Stimulated activated CD8-positive, alpha-beta memory T cell treated with anti-CD3 and anti-CD28 coated beads, Interleukin-4, amount 100 ng/mL, for 1 hour (primary cell): ENCODE data around the gene MXD3.
"Not testable (repeated sequence)": the region's sequence is repeated elsewhere in the genome, so short reads cannot be mapped to it uniquely, and the experiment has no call there.

Experiments used
- DNase-seq, 2 donors: peaks; one replicate each; pipeline ENCODE4 v3.0.0-alpha.2; 2020; ENCODE audit warnings: low read depth in 2 of 2, low spot score in 1 of 2

MXD3 gene, protein sequence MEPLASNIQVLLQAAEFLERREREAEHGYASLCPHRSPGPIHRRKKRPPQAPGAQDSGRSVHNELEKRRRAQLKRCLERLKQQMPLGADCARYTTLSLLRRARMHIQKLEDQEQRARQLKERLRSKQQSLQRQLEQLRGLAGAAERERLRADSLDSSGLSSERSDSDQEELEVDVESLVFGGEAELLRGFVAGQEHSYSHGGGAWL

DNA sequence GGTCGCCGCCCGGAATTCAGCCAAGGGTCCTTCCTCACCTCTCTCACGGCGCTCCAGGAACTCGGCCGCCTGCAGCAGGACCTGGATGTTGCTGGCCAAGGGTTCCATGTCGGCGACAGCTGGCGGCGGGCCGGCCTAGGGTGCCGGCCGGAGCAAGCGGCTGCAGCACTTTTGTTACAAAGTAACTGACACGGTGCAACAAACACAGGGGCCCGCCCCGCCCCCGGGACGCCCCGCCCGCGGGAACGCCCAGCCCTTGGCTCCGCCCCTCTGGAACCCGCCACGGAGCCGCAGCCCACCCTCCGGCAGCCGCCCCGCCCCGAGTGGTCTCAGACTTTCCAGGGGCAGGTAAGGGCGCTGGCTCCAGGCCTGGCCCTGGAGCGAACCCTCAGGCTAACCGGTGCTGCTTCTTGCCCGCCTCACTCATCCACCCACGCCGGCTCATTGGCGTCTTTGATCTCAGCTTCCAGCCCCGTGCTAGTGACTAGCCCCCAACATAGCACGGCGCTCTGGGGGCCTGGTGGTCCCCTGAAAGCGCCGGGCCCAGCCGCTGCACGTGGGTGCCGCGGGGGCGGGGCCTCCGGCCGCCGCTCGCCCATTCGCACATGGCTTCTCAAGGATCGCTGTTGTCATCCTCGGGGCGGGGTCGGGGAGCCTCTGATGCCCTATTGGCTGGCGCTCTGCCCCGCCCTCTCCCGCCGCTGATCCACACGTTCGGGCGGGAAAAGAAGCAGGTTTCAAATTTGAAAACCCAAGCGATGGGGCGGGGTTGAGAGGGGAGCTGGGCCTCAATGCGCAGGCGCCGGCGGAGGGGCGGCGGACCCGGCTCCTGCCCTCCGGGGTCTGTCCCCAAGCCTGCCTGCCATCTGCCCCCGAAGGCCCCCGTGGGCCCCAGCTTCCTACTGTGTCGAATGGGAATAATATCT lies at the start of gene MXD3:
MXD3 (minus strand) TSS at position 176 of the 926 bp plus-strand sequence; CDS start at position 108, 68 bp downstream.
- peak; percentile 81 to 86 for DNase-seq

DNA sequence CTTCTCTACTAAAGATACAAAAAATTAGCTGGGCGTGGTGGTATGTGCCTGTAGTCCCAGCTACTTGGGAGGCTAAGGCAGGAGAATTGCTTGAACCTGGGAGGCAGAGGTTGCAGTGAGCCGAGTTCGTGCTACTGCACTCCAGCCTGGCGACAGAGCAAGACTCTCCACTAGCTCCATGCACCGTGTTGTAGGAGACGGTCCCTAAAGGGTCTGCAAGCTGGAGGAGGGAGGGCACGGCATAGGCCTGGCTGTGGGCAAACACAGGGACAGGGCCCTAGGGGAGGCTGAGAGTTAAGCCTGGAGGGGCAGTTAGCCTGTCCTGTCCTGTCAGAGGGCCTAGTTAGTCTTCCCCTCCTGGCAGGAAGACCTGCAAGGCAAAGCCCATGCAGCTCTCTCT lies 49.0 kb upstream of the MXD3 start:
- not testable (repeated sequence) for DNase-seq

DNA sequence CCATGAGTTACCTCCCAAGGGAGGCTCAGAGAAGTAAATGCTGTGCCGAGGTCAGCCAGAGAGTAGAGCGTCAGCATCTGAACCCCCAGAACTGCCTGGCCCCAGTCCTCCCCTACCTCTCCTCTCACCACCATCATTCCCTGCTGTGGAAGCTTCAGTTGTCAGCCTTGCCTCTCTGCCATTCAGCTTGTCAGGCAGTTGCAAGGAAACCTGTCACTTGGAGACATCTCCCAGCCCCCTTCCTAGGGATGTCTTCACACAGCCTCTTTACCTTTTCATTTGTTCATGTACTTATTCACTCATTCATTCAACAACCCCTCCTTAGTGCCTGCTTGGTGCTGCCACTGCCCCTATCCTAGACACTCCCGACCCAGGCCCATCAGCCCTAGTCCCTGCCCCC lies 48.2 kb upstream of the MXD3 start:
- DNase-seq = no peak

DNA sequence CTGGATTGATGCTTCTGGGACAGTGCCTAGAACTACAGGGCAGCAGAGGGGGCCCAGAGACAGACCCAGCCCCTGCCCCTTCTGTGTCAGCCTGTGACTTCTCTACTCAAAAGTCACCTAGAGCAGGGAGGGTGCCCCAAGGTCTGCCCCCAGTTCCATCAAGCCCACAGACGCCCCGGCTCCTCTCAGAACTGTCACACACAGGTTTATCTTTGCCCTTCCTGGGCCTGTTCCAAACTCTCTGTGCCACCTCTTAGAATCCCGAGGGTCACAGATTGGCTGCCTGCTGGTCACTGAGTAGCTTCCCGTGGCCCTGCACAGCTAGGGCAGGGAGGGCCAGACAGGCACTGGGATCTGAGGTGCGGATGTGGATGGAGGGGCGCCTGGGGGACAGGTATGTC lies 47.8 kb upstream of the MXD3 start:
- DNase-seq = no peak

DNA sequence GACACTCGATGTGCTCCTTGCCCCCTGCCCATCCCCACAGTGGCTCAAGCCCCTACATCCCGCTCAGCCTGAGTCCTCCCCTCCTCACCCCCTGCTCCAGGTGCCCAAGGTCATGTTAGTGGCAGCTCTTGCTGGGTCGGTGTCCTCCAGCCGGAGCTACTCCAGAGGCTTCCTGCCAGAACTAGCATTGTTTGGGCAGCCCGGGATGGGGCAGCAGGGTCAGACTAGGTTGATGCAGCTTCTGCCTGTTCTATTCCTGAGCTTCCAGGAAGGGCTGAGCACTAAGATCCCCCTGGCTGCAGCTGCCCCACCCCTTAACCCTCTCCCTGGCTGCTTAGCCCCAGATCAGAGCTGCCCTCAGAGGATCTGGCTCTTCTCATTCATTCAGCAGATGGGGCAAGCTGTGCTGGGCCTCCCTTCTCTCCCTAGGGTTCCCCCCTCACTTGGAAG lies 46.7 kb upstream of the MXD3 start:
- no peak for DNase-seq

DNA sequence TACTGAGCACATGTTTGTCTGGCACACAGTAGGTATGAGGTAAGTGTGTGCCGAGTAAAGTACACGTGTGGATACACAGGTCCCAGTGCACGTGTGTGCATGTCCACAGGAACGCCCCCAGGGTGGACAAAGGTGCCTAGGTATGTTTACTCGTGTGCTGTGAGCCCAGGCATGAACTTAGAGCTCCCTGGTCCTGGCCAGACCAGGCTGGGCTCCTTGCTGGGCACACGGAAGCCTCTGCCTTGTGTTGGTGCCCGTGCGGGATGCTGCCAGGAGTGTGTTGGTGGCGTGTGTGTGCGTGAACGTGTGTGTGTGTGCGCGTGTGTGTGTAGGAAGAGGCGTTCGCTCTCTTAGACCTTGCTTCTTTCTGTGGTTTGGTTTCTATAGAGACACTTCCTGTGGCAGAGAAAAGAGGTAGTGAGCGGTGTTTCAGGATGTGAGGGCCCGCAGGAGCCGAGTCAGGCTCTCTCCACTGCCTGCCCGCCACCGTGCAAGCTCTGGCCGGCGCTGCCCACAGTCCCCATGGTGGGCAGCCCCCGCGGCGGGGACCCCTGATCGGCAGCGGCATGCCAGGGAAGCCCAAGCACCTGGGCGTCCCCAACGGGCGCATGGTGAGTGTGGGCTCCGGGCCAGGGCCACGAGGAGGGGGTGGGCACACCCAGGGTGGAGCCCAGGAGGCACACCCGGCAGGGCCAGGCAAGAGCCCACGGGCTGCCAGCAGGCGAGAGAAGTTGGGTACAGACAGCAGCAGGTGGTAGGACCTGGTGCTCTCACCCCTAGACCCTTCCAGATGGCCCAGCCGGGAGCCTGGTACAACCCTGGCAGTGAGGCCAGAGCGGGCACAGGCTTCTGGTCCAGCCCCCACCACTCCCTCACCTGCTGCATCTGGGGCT lies 46.0 kb upstream of the MXD3 start, which contains the start of gene RGS14:
RGS14 (plus strand) TSS at position 466 of the 893 bp plus-strand sequence; CDS start at position 567, 101 bp downstream.
- DNase-seq = peak in 1 of 2 donors; percentile 30

DNA sequence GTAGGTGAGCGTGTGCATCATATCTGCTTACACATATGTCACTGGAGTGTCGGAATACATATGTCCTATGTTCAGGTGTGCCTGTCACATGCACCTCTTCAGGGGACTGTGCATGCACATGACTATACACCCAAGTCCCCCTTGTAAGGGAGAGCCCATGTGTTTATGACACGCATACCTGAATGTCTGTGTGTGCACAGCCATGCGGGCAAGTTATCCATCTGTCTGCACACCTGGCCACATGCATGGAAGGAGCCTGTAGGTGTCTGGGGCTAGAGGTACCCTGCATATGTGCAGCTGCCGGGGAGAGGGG lies 45.4 kb upstream of the MXD3 start:
- no peak for DNase-seq

DNA sequence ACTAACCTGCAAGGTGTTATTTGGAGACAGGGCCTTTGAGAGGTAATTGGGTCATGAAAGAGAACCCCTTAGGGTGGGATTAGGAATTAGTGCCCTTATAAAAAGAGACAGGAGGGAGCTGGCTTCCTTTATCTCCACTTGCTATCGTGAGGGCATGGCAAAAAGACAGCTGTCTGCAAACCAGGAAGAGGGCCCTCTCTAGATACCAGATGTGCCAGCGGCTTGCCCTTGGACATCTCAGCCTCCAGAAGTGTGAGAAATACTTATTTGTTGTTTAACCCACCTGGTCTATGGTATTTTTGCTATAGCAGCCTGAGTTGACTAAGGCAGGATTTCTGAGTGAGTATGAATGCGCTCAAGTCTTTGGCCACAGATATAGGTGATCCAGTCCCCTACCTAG lies 45.0 kb upstream of the MXD3 start:
- no peak for DNase-seq

DNA sequence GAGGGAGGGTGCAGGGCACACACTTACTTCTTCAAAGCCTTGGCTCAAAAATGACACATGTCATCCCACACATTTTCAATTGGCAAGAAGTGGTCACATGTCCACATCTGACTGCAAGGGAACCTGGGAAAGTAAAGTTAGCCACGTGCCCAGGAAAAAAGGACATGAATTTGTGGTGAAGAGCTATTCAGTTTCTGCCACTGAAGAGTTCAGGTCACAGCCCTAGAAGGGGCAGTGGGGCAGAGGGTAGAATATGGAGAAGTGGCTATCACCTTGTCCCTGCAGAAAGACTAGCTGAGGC lies 44.1 kb upstream of the MXD3 start:
- DNase-seq = no peak

DNA sequence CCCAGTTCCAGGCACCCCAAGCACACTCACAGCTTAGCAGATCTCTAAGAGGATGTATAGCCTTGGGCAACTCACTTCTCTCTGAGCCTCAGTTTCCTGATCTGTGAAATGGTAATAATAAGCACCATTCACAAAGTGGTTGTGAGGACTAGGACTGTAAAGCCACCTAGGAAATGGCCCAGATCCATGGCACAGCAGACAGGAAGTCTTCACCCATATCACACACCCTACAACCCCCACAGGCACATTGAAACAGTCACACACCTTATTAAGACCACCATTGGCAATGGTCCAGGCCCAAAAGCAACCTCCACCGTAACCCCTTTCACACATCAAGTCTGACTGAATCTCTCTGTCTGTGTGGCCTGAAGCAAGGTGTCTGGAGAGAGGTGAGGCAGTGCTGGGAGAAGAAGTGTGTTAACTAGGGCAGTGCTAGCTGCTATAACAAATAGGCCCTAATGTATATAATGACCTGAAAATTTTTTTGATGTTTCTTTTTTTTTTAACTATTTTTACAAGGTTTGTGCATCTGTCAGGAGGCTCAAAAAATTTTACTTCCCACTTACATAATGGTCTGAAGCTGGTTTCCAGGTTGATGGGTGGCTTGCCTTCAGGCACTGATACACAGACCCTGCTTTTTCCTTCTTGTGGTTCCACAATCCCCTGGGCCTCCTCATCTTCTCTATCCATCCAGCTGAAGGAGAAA lies 43.6 kb upstream of the MXD3 start:
- no peak for DNase-seq

DNA sequence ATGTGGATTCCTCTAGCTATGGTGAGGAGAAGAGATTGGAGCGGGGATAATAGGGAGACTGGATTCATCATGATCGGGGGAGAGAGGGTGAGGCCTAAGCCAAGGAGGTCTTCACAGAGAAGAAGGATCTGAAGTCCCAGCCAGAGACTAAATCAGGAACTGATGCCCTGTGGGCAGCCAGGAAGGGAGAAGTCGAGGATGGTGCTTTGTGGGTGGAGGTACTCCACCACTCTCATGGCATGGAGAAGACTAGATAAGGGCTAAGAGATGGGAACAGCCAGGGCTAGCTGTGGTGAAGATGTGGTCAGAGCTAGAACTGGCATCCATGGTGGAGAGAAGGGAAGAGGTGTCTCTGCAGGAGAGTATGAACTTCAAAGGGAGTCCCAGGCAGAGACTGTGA lies 43.0 kb upstream of the MXD3 start:
- DNase-seq = no peak

DNA sequence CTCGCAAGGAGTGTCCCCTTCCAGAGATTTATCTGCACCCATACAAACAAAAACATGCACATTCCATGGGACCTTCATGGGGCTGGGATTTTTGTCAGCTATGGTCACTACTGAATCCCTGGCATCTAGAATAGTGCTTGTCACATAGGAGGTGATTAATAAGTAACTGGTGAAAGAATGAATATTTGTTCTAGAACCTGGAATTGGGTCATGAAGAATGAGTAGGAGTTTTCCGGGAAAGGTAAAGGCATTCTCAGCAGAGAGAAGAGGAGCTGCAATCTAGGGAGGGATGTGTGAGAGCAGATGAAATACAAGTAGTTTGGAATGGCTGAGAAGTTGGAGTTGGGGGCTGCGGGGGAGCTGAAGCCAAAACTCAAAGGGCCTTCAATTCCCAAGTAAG lies 42.6 kb upstream of the MXD3 start:
- no peak for DNase-seq

DNA sequence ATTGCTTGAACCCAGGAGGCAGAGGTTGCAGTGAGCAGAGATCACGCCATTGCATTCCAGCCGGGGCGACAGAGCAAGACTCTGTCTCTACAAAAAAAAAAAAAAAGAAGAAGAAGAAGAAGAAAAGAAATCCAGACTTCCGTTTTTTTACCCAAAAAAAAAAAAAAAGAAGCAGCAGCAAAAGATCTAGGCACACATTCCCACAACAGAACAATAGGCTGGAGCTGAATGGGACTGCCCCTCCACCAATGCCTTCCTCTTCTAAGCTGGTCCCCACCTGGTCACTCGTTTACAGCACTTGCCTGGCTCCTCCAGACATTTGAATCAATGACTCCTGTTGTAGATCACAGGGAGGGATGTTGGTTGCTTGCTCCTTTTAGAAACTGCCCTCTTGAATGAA lies 41.4 kb upstream of the MXD3 start:
- no peak for DNase-seq

DNA sequence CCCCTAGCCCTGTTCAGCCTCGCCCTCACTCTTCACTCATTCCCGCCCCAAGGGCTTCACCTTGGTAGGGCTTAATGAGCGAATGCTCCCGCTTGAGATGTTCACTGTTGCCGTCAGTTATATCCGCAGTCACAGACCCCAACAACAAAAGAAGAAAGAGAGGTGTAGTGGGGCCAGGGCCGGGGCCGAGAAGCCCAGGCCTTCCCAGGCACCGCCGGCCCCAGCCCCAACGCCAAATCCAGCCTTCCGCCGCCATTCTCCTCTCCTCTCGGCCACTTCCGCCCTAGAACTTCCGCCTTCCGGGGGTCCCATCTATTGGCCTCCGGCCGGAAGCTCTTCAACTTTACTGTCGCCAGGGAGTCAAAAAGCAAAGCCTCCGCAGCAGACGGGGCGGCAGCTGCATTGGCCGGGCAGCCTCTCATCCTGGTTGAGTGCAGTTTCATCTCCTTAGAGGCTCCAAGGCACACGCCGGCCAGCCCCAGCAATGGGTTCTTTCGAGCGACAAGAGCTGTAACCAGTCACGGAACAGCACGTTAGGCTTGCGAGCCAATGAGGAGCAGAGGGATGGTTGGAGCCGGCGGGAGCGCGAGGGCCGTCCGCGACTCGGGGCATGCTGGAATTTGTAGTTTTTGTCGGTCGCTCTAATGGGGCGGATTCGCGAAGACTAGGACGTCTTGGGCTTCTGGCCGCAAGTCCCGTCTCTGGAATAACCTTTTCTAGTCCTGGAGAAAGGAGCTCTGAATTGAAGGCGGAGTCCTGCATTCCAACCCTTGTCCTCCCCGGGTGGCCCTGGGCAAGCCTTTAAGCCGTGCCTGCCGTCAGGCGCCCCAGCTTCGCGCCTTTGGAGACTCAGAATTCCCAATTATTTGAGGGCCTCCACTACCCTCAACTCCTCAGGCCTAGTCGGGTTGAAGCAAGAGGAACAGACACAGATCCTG lies 40.0 kb upstream of the MXD3 start, which contains the start of gene LMAN2:
LMAN2 (minus strand) TSS at position 277 of the 938 bp plus-strand sequence; CDS start at position 256, 21 bp downstream.
- DNase-seq = peak; percentile 67 to 76

DNA sequence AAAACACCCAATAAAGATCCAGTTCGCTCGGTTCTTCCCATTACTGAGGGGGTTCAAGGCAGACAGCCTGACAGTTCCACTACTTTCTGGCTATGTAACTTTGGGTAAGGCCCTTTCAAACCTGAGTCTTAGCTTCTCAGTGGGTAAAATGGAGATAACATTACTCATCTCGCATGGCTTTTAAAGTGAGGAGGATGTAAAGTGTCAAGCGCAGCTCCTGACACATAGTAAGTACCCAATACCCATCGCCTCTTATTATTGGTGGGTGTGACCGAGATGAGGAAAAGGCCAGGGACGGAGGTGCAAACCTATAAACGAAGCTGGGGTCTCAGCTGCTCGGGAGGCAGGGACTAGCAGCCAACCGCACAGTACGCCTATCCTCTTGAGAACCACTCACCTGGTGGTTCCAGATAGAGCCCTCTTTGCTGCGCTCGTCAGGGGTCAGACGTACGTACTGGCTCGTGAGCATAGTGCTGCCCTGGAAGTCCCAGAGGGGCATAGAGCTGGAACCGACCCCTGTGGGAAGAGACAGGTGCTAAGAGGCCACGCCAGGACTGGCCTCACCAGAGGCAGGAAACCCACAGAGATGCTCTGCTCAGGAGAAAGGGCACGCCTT lies 39.2 kb upstream of the MXD3 start:
- DNase-seq = no peak

DNA sequence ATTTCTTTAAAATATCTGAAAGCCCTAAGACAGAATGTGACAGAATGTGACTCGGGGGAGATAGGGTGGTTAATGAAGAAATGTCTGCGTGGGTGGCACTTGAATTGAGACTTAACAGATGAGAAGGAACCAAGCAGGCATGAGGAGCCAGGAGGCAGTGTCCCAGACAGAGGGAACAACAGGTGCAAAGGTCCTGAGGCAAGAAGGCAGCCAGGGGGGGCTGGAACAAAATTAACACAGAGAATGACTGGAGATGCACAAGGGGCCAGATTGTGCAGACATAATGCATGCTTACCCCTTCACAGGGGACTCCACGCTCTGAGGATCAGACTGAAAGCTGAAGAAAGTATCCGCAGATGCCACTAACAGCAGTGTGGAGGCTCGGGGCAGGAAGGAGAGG lies 38.1 kb upstream of the MXD3 start:
- no peak for DNase-seq

DNA sequence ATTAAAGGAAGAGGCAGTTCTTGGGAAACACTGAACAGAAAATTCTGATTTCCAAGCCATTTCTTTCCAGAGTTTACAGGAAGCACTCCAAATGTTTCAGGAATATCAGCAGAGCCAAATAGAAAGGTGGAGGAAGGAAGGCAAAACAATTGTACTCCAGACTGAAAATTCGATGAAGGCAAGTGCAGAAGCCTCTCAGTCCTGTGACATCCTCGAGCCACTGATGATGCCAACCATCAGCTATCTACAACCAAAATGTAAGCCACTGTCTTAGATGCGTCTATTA lies 37.6 kb upstream of the MXD3 start:
- DNase-seq = no peak

DNA sequence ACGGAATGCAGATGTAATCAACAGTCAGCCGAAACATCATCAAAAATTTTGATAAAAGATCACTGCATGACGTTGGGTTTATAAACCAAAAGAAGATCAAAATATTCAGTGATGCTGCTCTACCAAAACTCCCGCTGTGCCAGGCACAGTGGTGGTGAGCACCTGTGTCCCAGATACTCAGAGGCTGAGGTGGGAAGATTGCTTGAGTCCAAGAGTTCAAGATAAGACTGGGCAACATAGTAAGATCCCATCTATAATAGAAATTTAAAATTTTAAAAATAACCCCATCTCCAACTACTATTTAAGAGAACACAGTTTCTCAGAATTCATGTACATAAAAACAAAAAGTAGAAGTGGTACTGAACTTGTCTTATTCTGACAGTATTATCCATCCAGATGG lies 36.0 kb upstream of the MXD3 start:
- no peak for DNase-seq

DNA sequence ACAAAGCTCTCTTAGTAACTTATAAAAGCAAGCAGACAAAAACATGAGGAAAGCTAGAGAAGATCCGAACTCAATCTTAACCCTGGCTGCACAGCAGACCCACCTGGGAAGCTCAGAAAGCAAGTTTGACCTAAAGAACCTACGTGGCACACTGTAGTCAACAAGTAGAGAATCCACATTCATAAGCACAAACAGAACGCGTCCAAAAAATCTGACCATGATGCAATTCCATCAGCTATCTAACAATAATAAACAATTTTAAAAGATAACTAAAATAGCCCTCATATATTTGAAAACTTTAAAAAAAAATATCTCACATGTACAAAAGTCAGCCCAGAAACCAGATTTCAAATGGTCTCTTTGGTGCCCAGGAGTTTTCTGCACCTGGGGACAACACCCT lies 35.1 kb upstream of the MXD3 start:
- no peak for DNase-seq

DNA sequence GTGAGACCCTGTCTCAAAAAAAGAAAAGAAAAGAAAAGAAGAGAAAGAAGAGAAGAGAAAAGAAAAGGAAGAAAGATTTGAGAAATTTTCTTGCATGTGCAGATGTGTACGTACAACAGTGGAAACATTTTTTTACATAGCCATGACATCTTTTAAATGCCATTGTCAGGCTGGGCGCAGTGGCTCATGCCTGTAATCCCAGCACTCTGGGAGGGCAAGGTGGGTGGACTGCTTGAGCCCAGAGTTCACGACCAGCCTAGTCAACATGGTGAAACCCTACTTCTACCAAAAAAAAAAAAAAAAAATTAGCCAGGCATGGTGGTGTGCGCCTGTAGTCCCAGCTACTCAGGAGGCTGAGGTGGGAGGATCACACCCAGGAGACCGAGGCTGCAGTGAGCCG lies 33.2 kb upstream of the MXD3 start:
- no peak for DNase-seq
